Tibial artery (tissue), 4 donors: ENCODE results near the gene LRBA.

Source experiments
- DNase-seq, 2 donors: peaks; one replicate each; pipeline ENCODE4 v3.0.0-alpha.2; 2019
- H3K27ac ChIP-seq, 2 donors: fragments of 200-600 bp; sonication (generic) in 1 of 2; 1 replicate in 1 of 2; 2 replicates in 1 of 2; pipeline ENCODE4 v1.5.1; 2018 to 2019; ENCODE audit warnings: mild to moderate bottlenecking in 1 of 2
- H3K27me3 ChIP-seq, 2 donors: fragments of 200-600 bp; sonication (generic) in 1 of 2; one replicate each; pipeline versions ENCODE4 v1.5.1 to v1.6.0; 2016 to 2019
- H3K36me3 ChIP-seq, 3 donors: fragments of 200-600 bp; sonication (generic) in 2 of 3; one replicate each; pipeline ENCODE4 v1.5.1; 2016 to 2019; ENCODE audit warnings: mild to moderate bottlenecking in 2 of 3
- H3K4me1 ChIP-seq, 4 donors: fragments of 200-600 bp; sonication (generic) in 2 of 4; 1 replicate in 3 of 4; 2 replicates in 1 of 4; pipeline ENCODE4 v1.5.1; 2016 to 2019
- H3K4me3 ChIP-seq, 2 donors: fragments of 200-600 bp; sonication (generic) in 1 of 2; 1 replicate in 1 of 2; 2 replicates in 1 of 2; pipeline ENCODE4 v1.5.1; 2018 to 2019; ENCODE audit warnings: mild to moderate bottlenecking in 2 of 2
- H3K9me3 ChIP-seq, 3 donors: fragments of 200-600 bp; sonication (generic) in 1 of 3; one replicate each; pipeline ENCODE4 v1.5.1; 2016 to 2019
- CTCF ChIP-seq, 2 experiments: fragments of 200-600 bp in 1 of 2; fragments of 450-650 bp in 1 of 2; IDR thresholded peaks; one replicate each; pipeline ENCODE4 v1.5.1; 2017 to 2019; ENCODE audit warnings: antibody characterized with exemption in 2 of 2, mild to moderate bottlenecking in 1 of 2, moderate library complexity in 1 of 2
- intact Hi-C: fragments of 100-400 bp; cut with DNase I; formaldehyde crosslinking; loops from one replicate; pipeline ENCODE4 v1.15.0; 2023; ENCODE audit warnings: low total_unique reads

LRBA gene

GRCh38 chr4:150286656-150287055 is 728.4 kb downstream of the LRBA start:
- TF ChIP-seq CTCF (IDR thresholded peaks at IDR 0.05): no peak
- Histone ChIP-seq H3K27ac (no peak overlapping the region), H3K4me3 (no peak overlapping the region), H3K27me3 (no peaks in the 10 kb centered on the region), H3K36me3 (peaks cover 8 to 17% (median 14%) of the 10 kb centered on the region in 3 donors), H3K9me3 (no peaks in the 10 kb centered on the region), H3K4me1 (no peaks in the 10 kb centered on the region)
- no peak for DNase-seq
- intact Hi-C loops: no loop called here

GRCh38 chr4:150283689-150284088 is 731.4 kb downstream of the LRBA start:
- Histone ChIP-seq H3K9me3 (no peaks in the 10 kb centered on the region), H3K4me3 (no peak overlapping the region), H3K4me1 (peaks cover 0 to 9% (median 0%) of the 10 kb centered on the region in 4 donors), H3K27me3 (no peaks in the 10 kb centered on the region), H3K36me3 (peaks cover 10 to 21% (median 19%) of the 10 kb centered on the region in 3 donors), H3K27ac (no peak overlapping the region)
- intact Hi-C loops: no loop called here
- TF ChIP-seq CTCF (IDR thresholded peaks at IDR 0.05): no peak
- no peak for DNase-seq

DNA sequence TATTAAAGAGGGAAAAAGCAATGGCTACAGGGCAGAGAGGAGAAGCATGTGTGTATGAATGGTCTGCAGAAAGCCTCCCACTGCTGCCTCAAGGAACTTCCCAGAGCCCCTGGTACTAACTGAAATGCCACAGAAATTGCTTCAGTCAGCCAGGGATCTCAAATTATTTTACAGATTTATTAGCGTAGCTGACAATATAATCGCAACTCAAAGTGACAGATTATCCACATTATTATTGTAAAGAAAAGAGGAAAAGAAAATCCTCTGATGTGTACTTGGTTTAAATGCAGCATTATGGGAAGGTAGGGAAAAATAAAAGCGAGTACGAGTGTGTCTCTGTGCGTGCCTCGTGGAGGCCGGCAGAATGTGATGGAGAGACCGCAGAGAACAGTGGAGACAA is 734.1 kb downstream of the LRBA start:
- peaks cover 0 to 4% (median 0%) of the 10 kb centered on the region in 3 donors for H3K9me3 ChIP-seq
- no peak for TF ChIP-seq CTCF (IDR thresholded peaks at IDR 0.05)
- no peak for DNase-seq
- H3K36me3 ChIP-seq: peaks cover 30 to 41% (median 40%) of the 10 kb centered on the region in 3 donors
- intact Hi-C loops: no loop called here
- no peak overlapping the region for H3K4me3 ChIP-seq
- peaks cover 0 to 9% (median 0%) of the 10 kb centered on the region in 4 donors for H3K4me1 ChIP-seq
- H3K27ac ChIP-seq: no peak overlapping the region
- H3K27me3 ChIP-seq: no peaks in the 10 kb centered on the region

GRCh38 chr4:150280081-150280895 is 734.8 kb downstream of the LRBA start:
- Histone ChIP-seq H3K36me3 (peaks cover 30 to 40% (median 36%) of the 10 kb centered on the region in 3 donors), H3K9me3 (peaks cover 0 to 4% (median 0%) of the 10 kb centered on the region in 3 donors), H3K4me1 (peaks cover 0 to 9% (median 0%) of the 10 kb centered on the region in 4 donors), H3K27me3 (no peaks in the 10 kb centered on the region), H3K27ac (no peak overlapping the region), H3K4me3 (no peak overlapping the region)
- intact Hi-C loops: no loop called here
- TF ChIP-seq CTCF (IDR thresholded peaks at IDR 0.05): no peak
- DNase-seq: no peak

GRCh38 chr4:150278206-150278605 is 736.9 kb downstream of the LRBA start:
- no peak for DNase-seq
- peaks cover 0 to 12% (median 4%) of the 10 kb centered on the region in 3 donors for H3K9me3 ChIP-seq

More at GRCh38 chr4:150278206-150278605, 736.9 kb downstream of the LRBA start:
- H3K27ac ChIP-seq: no peak overlapping the region
- H3K4me1 ChIP-seq: peaks cover 0 to 9% (median 0%) of the 10 kb centered on the region in 4 donors
- TF ChIP-seq CTCF (IDR thresholded peaks at IDR 0.05): no peak
- intact Hi-C loops: no loop called here
- H3K4me3 ChIP-seq: no peak overlapping the region
- H3K36me3 ChIP-seq: peaks cover 30 to 38% (median 37%) of the 10 kb centered on the region in 3 donors
- no peaks in the 10 kb centered on the region for H3K27me3 ChIP-seq
